SK-MEL-5 (cell line): ENCODE results near the gene USP49. TPM values are rescaled to one million over a fixed set of nuclear protein-coding genes. Genes with fewer than 3 reads are reported as not detected.
A peak's percentile ranks its signal among the peaks of the same experiment; 100 is the strongest.

ENCODE experiments used
- DNase-seq: peaks from one replicate; pipeline ENCODE4 v3.0.0-alpha.2; 2016; ENCODE audit warnings: low read depth, low spot score
- in situ Hi-C: cut with HindIII; loops from 2 replicates; pipeline ENCODE4 v1.10.0; 2016; ENCODE audit warnings: low sequenced_read_pairs, high pct_unique_total_duplicates, low pct_unique_long_range_greater_than_20kb
- total RNA-seq: library from RNA; depleted of rRNA; stranded (reverse); fragments of >200 nt; shearing (Covaris generic); gene quantifications from 2 replicates; pipeline ENCODE4 v1.2.3, GENCODE V29; 2014

USP49 gene
- total RNA-seq, 1 experiment from 2014 or later: 0.85 TPM

DNA sequence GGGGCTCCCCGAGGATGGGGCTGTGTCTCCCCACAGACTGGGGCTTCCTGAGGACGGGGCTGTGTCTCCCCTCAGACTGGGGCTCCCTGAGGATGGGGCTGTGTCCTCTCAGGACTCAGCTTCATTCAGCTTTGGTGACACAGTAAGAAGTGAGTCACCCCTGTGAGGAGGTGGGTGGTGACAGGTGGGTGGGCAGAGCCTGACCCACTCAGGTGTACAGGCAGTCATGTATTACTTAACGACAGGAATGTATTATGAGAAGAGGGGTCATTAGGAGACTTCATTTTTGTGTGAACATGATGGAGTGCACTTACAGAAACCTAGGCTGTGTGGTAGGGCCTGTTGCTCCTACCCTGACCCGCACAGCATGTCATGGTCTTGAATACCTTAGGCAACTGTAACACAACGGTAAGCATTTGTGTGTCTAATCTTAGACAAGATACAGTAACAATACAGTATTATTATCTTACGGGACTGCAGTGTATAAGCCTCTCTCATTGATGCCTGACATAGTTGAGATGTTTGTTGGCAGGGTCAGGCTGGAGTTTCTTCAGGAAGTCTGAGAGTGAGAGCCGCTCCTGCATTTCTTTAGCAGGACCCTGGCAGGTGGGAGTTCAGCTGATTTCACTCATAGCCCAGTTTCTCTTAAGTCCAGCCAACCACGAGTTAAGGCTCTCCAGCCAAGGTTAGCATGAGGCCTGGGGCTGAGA, 137.1 kb downstream of the USP49 start:
- no peak for DNase-seq
- in situ Hi-C loops: no loop called here

DNA sequence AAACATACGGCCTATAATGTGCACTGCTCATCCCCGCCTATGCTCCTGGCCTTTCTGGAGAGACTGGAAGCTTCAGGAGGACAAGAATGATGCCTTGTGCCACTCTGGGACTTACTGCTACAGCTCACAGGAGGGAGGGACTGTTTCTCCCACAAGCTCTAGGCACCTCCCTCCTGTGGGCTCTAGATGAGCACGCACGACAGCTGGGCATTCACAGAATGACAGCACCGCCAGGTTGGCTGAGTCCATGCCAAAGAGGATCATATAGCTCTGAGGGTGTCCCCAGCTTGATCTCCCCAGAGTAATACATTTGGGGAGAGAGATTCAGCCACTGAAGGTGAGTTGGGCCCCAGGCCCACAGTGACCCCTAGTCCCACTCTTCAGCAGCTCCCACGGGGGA, 137.9 kb downstream of the USP49 start:
- in situ Hi-C loops: no loop called here

DNA sequence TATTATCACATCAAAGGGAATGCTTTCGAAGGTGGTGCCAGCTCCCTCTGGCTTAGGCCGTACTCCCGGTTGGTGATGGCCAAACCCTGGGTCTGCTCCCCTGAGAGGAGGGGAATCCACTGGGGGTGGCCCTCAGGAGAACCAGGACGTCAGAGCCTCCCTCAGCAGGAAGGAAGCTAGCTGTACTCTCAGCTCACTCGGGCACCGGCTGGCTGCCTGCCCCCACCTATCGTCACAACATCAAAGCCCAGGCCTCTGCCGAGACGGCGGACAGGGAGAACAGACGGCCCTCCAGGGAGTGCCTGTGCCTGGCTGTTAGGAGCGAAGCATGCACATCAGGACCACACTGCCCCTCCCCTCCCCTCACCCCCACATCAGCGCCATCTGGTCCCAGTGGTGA, 138.8 kb downstream of the USP49 start:
- DNase-seq: no peak

More for the DNA sequence above, 137.9 kb downstream of the USP49 start:
- DNase-seq: no peak

DNA sequence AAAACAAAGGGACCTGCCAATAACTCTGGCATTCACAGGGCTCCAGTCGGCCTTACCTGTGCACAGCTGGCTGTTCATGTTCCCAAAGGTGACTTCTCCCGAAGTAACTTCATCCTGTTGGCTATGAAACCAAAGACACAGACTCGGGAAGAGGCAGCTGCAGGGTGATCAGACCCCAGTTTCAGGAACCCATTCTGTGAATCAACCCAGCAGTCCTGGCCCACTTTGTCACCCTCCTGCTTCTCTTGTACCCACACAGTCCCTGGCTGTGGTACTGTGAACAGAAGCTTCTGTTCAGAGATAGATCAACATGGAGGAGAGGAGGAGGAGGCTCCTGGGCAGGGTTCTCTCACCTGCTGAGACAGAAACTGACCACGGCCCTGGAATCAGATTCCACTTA, 139.3 kb downstream of the USP49 start:
- in situ Hi-C loops: no loop called here
- DNase-seq: no peak

More for the DNA sequence above, 138.8 kb downstream of the USP49 start:
- in situ Hi-C loops: no loop called here

DNA sequence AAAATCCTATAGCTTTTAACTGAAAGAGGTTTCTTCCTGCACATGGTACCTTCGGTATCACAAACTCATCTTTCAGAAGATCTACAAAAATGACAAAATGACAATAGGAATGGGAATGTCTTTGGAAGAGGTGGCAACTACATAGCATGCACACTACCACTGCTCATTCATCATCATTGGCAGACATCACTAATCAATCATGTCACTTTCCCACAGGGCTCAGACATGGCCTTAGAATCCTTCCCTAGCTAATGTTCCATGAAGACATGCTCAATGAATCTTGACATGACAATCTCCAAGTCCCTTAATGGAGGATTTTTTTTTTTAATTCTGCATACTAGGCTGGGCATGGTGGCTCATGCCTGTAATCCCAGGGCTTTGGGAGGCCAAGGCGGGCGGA, 144.8 kb downstream of the USP49 start:
- DNase-seq: no peak
- in situ Hi-C loops: no loop called here

DNA sequence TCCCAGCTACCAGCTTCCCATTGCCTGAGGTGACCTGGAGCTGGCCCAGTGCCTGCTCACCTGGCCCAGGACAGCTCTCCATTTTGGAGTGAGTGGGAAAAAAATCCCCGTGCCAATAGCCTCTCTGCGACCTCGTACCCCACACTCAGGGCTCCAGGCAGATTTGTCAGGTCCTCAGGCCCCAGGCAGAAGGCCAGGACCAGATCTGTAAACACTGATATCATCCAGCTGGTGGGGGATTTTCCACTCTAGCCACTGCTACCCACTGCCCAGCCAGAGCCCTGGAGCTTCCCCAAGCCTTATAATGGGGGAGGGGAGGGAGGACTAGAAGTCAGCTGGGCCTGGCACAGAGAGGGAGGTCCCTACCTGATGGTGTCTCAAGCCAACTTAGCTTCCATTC, 146.6 kb downstream of the USP49 start:
- DNase-seq: no peak
- in situ Hi-C loops: no loop called here

DNA sequence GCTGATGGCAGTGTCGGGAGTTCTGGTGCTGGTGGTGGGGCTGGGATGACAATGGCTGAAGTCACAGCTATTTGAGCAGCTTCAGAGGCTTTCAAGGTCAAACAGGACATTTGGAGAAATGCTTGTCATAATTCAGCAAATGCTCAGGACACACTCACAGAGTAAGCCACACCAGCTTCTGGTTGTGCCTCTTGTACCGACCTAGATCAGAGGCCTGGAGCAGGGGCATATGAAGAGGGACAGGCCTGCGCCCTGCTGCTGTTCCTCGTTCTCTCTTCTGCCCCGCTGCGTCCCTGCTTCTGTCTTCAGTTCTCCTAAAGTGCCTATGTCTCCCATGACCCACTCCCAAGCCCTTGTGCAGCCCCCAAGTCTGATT, 147.1 kb downstream of the USP49 start:
- no peak for DNase-seq

DNA sequence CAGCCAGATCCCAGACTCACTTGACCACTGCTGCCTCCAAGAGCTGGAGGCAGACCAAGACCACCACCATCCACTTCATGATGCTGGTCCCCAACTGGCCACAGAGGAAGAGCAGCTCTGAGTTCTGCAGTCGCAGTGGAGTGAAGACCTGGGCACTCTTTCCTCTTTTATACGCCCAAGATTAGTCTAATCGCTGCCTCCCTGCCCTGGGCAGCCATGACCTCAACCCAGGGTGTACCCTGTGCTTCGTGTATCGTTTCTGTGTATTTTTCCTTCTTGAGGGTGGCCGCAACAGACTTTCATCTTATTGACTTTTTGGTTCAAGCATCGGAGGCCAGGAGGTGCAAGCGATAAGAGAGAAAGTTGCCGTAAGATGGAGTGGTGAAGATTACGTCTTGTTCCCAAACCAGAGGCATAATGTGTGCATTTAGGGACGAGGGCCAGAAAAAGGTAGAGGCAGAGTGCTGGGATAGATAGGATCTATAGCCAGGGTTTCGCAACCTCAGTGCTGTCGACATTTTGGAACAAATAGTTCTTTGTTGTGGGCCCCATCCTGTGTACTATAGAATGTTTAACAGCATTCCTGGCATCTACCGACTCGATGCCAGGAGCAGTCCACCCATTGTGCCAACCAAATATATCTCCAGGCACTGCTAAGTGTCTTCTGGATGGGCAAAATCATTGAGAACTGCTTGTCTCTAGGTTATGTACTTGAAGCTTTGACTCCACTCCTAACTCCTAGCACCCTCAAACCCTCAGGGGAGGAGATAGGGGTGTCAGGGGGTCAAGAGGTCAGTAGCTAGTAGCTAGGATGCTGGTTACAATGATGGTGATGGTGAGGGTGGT, 147.7 kb downstream of the USP49 start, which contains the start of gene PGC:
TSS of gene PGC (minus strand) at position 142 of the 846 bp plus-strand sequence. CDS start at position 79, 63 bp downstream.
- in situ Hi-C loops: no loop called here
- DNase-seq: peak; percentile 80

More for the DNA sequence above, 147.1 kb downstream of the USP49 start:
- in situ Hi-C loops: no loop called here

DNA sequence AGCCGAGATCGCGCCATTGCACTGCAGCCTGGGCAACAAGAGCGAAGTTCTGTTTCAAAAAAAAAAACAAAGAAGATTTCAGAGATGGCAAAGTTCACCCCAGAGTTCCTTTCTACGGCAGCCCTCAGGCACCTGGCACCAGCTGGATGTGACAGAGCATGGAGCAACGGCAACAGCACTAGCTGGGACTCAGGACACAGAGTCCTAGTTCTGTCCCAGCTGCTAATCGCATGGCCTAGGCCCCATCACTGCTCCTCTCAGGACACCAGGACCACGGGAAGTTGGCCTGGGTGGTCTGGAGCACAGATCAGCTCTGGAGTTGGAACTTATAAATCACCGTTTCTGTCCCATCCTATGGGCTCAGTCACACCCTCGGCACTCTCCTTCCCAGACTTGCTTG, 149.1 kb downstream of the USP49 start:
- DNase-seq: no peak
- in situ Hi-C loops: no loop called here

DNA sequence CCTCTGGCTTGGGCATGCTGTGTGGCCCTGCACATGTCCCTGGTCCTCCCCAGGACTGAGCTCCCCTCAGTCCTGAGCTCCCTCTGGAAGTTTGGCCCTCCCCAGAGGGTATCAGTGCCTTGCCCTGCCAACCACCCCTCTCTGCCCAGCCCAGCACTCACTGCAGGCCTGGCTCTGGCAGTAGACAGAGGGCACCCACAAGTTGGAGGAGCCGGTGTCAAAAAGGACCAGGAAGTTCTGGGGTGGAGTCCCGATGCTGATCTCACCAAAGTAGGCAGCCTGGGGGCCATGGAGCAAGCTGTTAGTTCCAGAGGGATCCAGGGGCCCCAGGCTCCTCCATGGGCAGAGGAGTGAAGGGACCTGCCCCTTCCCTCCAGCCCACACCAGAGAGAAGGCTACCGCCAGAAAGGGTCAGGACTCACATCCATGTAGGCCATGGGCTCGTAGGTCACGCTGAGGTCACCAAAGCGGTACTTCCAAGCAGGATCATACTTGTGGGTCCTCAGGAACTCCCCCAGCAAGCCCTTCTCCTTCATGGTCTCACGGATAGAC, 150.9 kb downstream of the USP49 start:
- in situ Hi-C loops: no loop called here
- DNase-seq: no peak

DNA sequence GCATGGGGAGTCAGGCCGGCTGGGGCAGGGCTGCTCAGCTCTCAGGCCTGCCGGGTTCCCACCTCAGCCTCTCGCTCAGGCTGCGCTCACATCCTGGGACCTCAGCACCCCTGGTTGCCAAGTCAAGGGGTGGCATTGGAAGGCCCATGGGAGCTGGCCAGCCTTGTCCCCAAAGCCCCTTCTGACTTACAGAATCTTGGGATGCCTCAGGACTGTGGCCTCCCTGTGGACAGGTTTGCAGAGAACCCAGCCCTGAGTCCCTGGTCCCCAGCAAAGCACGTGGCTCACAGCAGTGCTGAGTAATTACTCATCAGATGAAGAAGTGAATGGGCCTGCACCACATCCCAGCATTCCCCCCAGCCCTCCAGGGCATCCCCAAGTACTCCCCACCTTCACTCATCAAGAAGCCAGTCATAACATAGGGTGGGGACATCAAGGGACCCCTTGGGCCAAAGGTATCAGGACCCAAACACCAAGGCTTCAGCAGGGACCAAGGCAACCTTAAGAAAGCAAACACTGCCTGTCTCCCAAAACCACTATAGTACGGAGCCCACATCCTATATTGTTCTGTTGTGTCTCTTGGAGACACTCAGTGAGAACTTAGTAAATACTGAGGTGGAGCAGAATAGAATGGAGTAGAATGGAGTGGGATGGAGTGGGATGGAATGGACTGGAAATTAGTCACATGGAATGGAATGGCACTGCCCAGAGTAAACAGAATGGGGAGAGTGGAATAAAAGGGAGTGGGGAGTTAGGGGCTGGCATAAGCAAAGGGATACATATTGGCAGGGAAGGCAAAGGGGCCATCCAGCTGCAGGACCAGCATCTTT, 151.6 kb downstream of the USP49 start:
- in situ Hi-C loops: no loop called here
- no peak for DNase-seq

DNA sequence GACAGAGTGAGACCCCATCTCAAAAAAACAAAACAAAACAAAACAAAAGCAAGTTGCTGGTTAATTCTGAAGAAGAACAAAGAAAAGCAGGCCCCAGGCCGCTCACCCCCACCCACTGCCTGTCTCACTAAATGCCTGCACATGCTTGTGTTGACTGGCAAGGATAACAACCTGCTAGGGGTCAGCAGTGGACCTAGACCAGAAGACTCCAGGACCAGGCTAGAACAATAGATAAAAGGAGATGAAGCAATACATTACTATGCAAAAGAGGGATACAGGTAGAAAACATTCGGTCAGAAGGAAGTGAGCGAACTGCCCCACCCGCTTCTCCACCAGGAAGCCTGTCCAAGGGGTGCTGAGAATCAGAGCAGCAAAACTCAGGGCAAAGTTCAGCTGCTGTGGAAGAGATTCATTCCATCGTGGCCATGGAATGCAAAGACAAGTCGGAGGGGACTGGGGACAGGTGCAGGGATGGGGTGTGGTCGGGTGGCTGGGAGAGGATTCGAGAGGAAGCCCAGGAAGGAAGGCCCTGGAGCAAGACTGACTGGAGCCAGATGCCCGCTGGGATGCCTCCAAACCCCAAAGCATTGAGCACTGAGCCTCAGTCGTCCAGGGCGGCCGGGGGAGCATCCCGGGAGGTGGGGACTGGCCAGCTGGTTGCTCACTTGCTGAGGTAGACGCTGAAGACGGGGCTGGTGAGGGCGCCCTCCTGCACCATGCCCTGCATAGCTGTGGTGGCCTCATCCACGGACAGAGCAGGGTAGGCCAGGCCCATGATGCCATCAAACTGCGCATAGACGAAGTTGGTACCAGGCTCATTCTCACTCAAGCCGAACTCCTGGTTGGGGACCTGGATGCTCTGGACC, 153.3 kb downstream of the USP49 start:
- in situ Hi-C loops: no loop called here
- DNase-seq: no peak

DNA sequence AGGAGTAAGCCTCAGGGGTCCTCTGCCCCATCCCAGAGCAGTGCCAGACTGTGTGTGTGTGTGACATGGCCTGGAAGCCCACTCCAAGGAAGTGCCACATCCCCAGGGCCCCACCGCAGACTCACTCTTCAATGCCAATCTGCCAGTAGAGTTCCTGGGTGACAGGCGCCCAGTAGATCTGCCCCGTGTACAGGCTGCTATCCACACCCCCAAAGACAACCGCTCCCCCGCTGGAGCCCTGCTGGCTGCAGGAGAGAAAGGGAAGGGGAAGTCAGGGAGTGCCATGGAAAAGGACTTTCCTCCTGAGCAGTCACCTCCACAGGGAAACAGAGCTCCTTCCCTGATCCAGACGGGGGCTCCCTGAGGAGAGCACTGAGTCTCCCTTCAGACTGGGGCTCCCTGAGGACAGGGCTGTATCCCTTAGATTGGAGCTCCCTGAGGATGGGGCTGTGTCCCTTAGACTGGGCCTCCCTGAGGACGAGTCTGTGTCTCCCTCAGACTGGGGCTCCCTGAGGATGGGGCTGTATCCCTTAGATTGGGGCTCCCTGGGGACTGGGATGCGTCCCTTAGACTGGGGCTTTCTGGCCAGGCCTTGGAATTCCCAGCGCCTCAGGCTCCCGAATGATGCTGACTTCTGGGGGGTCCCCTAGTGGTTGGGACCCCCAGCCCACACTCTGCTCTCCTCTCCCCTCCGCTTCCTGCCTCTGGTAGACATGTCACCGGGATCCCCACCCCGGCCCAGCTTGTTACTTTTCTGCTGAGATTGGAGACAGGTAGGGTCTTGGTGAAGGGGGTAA, 154.6 kb downstream of the USP49 start:
- in situ Hi-C loops: no loop called here
- DNase-seq: no peak
